Stimulated activated CD4-positive, alpha-beta T cell treated with anti-CD3 and anti-CD28 coated beads, Interleukin-2, amount 100 ng/mL, for 4 hours (primary cell): Measurements from ENCODE around the gene TXNDC16.

Experiments
- DNase-seq: peaks from one replicate; pipeline ENCODE4 v3.0.0-alpha.2; 2020; ENCODE audit warnings: low read depth

TXNDC16 gene

DNA sequence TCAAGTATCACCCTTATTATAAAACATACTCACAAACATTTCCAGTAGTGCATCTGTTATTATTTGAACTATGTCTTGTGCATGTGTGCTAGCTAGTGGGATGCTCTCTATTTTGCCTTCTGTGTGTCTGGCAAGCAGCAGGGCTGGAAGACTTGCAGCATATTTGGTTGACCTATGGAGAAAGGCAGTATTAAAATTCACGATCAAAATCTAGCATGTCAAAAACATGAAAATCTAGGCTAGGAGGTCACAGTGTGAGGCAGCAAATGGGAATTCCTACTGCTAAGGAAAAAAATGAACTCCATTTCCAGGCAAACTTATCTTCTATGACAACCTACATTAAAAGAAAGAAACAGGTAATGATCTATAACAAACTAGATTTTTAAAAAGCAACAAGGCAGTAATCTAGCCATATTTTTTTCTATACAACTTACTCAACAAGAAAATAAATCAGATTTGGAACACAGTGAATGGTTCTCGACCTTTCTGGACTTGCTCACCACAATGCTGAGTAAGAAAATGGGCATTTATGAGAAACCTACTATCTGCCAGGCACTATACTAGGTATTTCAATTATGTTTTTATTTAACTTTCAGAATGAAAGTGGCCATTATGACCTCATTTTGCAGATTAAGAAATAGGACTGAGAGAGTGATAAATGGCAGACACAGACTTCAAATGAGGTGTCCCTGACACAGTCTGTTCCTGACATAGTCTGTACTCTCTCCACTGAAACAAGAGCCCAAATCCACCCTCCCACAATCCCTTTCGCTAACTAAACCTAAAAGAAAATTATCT is 96.8 kb downstream of the TXNDC16 start:
- no peak for DNase-seq

DNA sequence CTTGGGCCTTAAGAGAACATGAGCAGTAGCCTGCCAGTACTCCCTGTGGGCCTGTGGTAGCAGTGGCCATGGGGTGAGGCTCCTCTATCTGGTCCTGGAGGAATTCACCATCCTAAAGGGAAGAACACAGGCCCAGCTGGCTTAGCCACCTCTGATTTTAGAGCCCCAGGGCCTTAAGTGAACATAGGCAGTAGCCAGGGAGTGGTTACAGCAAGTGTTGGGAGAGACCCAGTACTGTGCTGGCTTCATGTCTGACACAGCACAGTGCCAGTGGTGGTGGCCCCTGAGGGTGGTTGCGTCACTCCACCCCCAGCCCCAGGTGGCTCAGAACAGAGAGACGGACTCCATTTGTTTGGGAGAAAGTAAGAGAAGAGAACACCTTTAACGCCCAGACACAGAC is 105.1 kb downstream of the TXNDC16 start:
- DNase-seq, result no peak

DNA sequence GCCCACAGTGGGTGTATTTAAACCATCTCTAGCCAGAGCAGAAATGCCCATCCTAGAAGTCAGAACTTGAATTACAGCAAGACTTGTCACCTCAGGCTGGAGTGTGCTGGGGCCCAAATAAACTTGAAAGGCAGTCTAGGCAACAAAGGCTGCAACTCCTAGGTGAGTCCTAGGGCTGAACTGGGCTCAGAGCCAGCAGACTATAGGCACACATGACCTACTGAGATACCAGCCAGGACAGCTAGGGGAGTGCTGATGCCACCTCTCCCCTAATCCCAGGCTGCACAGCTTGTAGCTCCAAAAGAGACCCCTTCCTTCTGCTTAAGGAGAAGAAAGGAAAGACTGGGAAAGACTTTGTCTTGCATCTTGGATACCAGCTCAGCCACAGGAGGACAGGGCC is 106.0 kb downstream of the TXNDC16 start:
- no peak for DNase-seq

DNA sequence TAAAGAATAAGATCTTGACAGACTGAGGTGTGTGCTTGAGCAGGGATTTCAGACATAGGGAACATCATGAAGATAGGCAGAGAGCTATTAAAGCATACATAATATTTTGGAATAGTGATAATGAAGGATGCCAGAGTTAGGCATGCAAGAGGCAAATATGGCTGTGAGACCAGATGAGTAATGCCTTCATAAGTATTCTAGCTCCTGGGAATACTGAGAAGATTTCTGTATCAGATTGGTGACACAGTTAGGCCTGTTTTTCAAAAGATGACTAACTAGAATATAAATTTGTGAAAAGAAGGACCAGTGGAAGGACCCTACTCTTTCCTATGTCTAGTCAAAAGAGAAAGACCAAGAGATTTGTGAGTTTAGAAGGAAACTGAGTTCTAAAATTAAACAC is 108.8 kb downstream of the TXNDC16 start:
- DNase-seq, result no peak

DNA sequence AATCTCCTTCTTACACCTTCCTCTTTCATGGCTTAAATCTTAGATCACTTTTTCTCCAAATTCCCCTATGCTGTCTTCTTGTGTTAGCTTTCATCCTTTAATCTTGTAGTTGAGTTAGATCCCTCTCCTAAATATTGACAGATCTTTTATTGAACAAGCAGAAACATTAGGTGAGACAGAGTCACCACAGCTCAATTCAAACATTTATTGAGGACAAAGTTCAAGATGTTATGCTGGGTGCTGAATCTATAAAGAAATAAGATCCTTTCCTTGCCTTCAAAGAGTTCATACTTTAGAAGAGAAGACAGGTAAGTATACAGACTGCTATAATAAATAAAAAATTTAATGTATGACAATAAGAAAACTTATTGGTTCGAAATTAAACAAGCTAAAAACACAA is 109.7 kb downstream of the TXNDC16 start:
- no peak for DNase-seq

DNA sequence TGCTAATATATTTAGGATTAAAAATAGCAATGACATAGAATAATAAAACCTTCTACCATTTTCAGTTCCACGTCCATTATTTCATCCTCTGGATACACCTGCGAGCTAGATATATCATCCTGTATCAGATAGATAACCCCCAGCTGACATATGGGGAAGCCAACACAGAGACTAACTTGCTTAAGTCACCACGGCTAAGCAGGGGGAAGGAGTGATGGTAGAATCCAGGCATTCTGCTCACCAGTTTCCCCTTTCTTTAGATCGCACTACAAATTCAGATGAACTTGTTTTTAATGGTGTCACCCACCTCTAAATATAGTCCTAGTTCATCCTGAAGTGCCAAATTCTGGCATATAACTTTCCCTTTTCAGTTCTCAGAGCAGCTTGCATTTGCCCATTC is 110.1 kb downstream of the TXNDC16 start:
- no peak for DNase-seq

DNA sequence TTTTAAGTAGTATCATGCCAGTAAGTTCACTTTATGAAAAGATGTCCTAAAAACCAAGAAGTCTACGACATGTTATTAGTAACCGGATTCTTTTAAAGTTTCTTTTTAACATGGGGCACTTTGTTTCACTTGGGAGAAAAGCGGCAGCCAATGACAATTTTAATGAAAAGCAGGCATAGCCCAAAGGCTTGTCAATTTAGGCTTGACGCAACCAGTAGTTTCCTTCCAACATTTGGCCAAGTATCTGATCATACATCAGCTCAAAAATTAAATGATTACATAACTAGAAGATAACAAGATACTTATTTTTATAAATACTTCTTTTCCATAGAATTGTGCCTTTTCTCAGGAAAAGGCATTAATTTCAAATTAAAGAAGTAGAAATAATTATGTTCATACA is 112.8 kb downstream of the TXNDC16 start:
- no peak for DNase-seq

DNA sequence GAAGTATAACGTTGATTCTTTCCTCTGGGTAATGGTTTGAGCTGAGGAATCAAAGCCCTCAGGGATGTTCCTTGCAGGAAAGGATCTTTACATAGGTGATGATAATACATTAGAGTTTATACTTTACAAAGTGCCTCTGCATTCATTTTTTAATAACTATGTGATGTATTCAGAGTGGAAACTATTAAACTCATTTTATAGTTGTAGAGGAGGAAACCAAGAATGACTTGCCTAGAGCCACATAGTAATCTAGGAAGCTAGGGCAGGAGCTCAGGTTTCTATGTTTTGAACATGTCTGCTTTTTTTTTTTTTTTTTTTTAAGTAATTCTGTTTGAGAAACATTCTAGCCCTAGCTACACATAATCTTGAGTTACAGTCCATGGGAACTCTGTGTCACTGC is 117.3 kb downstream of the TXNDC16 start:
- no peak for DNase-seq

DNA sequence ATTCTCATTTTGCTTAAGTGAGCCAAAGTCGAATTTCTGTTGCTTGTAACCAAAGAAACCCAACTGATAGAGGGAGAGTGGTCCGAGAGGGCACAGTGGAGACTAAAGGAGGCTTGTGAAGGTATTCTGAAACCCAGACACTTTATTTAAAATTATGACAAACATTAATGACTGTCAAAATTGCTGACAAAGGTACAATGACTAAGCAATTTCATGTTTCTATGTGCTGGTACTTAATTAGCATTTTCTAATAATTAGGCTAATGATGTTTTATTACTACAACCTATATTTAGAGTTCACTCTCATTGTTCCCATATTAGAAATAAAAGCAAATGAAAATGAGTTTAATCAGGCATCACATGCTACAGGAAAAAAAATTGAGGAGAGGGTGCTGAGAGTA is 121.8 kb downstream of the TXNDC16 start:
- no peak for DNase-seq

DNA sequence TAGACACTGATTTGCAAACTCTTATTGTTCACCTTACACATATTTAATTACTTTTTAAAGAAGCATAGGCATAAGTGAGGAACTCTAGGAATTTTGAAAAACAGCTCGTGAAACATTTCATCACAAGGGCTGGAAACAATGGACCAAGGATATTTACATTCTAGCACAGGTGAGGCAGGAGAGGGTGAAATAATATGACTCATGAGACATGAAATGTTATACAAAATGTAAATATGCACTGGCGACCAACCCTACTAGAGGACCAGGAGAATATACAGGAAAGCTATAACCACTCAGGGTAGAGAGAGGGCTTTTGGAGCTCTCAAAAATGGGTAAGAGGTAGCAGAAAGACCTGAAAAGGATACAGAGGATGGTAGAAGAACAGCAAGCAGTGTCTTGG is 122.9 kb downstream of the TXNDC16 start:
- DNase-seq, result no peak

DNA sequence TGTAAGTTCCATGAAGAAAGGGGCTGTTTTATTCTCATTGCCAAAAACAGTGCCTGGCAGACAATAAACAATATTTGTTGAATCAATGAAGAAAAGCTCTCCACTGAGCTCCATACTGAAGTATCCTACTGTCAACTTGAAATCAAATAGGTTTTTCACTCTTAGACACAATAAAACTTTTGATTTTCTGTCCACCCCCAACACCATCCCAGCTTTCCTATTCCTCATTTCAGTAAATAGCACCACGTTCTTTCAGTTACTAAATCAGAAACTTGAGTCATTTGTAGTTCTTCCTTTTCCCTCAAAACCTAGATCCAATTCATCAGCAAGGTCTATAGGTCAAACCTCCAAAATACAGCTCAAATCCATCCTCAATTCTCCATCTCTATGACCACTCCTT is 124.8 kb downstream of the TXNDC16 start:
- DNase-seq, result no peak

DNA sequence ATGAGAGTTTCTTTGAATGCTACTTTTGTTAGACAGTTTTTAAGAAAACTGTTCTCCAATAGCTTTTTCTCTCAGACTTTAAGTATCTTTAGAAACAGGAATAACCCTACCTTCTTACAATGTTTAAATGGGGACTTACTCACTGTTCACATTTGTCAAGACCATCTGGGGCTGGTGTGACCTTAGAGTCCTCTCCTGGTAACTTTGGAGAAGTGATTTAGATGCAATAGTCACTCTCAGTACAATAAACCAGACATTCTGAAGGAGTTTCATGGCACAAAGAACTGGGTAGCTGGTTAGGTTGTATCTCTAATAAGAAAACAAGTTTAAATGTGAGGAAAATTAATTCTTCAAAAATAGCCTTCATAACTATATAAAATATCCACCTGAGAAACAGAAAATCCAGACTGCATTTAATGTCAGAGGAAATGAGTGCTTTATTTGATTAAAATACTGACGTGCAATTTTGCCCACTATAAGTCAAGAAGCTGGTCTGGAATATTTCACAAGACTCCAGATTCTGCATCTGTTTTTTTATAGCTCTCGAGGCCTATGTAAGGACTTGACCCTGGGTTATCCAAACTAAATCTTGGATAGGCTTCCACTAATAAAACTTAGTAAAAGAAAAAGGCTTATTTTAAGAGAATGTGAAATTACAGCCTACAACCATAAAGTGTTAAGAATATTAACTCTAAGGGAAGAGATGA is 129.5 kb downstream of the TXNDC16 start:
- no peak for DNase-seq

DNA sequence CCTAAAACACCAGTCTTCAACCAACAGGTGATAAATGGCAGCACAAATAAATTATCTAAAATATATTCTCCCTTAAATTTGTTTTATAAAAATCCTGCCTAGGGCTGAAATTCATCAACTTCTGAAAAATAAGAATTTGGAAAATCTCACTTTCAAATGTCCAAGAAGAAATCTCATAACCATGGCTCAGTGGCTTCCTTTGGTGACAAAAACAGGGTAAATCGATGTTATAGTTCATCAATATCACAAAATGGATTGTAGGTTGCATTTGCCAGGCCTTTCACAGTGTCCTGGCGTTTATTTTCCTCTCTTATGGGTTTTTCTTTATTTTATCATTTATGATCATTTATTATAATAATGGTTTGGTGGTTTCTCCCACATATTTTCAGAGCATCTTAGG is 135.2 kb downstream of the TXNDC16 start:
- DNase-seq, result no peak

DNA sequence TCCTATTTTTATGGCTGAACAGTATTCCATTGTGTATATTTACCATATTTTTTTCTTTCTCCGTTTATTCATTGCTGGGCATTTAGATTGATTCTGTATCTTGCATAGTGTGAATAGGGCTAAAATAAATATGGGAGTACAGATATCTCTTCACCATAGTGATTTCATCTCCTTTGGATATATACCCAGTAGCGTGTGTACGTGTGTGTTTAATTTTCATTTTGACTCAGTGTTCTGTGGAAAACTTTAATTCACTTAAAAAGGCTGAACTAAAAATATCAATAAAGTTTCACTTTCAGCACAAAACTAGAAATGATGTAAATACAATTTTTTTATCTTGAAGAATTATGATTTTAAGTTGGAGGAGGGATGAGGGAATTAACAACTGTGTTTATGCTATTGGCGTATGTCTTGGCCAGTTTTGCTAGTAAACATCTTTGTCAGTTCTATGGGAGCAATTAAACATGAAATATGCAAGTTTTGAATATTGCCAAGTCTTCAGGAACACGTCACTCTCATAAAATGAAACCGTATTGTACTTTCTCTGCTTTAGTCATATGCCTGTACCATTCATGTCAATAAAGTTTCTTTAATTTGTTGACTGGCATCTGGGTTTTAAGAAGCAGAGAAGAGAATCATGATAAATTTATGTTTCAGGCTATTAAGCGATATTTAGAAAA is 138.4 kb downstream of the TXNDC16 start:
- DNase-seq, result no peak

DNA sequence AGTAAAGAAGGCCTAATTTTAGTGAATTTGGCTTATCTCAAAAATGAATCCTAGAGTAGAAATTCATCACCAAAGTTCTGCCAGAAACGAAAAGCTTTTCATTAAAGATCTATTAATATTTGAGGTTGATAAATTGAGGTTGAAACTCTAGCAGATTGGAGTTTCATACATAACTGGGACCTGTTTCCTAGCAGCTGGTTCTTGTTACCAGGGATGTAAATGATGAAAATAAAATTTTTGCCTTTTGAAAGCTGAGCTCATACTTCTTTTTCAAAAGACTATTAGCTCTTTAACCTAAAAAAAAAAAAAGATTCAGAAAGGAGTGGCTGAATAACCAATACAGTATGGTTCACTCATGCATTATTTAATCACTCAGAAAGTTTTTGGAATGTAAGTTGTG is 139.9 kb downstream of the TXNDC16 start:
- no peak for DNase-seq

DNA sequence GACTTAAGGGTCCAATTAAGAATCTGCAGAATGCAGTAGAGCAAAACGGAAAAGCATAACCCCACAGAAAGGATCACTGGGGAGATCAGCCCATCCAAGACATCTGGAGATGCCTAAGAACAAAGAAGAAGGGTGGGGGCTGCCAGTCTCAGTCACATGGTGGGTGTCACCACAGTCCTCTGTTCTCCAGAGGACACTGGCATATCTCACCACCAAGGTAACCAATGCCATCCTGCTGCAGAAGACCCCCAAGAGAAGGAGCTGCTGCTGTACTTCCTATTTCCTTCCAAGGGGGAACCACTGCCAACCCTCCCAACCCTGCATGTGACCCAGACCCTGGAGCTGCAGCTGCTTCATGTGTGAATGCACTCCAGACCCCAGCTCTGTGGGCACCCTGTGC is 147.0 kb downstream of the TXNDC16 start:
- no peak for DNase-seq

DNA sequence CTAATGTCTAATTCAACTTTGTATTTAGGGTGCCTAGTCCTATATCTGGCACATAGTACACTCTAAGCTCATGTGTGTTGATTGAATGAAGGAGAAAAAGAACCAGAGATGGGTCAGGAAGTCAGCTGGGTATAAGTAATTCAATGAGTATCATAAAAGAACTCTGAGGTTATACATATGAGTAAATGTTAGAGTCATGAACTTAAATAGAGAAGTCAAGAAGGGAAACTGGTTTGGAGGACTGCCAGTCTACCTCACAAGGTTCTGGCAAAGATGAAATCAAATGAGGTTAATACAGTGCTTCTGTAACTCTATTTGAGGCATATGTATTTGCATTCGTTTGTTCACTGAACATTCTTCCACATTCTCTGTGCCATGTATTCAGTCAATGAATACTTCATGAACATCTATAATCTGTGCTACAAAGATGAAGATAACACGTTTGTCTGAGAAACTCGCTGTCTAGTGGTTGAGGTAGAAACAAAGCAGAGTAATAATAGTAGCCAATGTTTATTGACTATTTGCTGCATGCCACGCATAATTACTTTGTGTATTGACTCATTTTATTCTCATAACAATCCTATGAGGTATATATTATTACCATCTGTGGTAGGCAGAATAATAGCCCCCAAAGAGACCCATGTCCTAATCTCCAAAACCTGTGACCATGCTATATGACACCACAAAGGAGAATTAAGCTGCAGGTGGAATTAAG is 149.3 kb downstream of the TXNDC16 start:
- DNase-seq, result no peak

DNA sequence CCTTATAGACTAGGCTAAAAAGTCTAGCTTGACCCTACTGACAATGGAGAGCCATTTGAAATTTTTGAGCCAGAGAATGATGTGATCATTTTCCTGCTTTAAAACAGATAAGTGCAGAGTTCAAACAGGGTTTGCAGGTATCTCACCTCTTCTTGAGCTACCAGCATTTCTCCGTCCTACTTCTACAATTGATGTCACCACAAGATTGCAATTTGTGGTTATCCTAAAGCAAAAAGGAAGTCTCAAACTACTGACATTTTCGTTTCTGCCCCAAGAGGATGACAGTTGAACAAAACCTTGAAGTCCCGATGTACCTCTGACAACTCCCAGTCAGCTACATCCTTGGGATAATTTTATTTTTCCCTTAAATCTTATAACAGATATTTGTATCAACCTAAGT is 151.5 kb downstream of the TXNDC16 start:
- DNase-seq, result no peak

DNA sequence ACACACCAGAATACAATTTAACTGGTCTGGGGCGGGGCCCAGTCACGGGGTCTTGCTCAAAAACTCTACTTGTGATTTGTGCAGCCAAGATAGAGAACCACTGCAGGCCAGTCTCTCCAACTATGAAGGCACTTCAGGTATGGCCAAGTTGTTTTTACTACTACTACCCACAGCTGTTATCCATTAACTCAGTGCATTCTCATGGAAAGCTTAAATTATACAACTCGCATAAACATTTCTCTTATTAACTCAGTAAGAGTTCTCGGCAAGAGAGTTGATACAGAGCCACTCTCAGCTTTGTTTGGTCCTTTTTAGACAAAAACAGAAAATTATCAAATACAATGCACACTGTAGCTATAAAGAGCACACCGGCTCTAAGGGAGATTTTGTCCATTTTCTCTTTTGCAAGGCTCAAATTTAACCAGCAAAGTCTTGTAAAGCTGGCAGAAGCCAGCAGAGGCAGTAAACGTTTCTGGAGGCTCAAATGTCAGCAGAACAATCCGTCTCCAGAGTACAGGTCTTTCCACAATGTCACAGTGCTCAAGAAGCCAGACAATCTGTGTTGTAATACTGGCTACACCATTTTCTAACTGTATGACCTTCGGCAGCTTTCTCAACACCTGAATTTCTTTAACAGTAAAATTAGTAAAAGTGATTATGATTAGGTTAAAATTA is 152.2 kb downstream of the TXNDC16 start:
- DNase-seq, result no peak

DNA sequence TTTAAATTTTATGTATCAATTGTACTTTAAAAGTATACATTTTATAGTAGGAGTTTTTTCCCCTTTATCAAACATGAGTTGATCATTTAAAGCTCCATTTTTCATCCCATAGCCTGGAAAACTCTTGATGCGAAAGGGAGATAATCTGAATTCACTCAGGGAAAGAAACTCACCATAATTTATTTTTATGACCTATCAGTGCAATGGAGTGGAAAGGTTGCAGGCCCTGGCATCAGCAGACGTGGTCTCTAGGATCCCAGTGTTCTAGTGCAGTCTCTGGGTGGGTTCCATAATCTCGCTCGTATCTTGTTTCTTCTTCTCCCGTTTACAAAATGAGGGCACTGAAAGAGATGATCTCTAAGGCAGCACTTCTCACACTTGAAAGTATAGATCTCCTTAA is 153.2 kb downstream of the TXNDC16 start:
- no peak for DNase-seq

DNA sequence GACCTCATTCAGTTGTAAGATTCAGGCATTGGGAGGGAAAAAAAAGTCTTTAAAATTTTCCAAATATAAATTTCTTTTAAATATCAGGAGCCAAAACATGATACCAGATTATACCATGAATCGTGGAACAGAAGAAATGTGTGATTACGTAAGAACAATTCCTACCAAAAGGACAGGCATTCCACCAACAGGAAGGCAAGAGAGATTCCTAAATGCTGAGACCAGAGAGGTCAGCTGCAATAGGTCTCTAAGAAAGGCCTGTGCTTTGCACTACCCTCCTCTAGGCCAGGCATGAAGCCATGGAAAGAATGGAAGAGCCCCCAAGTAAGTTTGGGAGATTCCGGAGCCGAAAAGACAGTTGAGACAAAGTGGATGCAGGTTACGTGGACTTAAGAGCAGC is 154.5 kb downstream of the TXNDC16 start:
- DNase-seq, result no peak

DNA sequence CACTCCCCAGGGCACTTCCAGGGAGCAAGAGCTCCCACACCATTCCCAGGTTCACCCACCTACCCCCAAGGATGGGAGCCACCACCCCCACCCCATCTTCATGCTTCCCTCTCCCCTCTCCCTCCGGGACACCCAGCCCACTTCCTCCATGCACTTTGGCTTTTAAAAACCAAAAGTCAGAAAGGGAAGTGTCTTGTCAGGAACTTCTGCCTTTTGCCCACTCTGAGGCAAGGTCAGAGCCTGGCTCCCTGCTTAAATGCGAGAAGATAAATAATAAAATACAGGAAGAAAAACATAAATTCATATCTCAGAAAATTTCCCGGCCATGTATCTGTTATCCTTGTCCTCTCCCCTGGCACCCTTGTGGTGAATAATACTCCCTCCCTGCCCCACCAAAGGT is 156.6 kb downstream of the TXNDC16 start:
- DNase-seq, result no peak
